HCT116 (cell line): Measurements from ENCODE around the gene PPRC1. TPM values are rescaled to one million over a fixed set of nuclear protein-coding genes. Genes with fewer than 3 reads are reported as not detected.

Source experiments
- ATAC-seq: fragments of 200-7000 bp; cut with Tn5 transposase; 2 replicates; pipeline ENCODE4 v1.9.1; 2020; ENCODE audit warnings: mild to moderate bottlenecking, moderate library complexity
- BruUV-seq: library from RNA; stranded (reverse); fragments of 400-500 nt; replicated peaks from 2 replicates; lab custom pipeline; 2021; lab: Mats Ljungman, UMichigan
- CTCF ChIA-PET: fragments of 300-600 bp; sonication (Branson Sonifier 250); formaldehyde crosslinking; loops from one replicate; lab custom pipeline; 2021; ENCODE audit warnings: antibody characterized with exemption; lab: Charles Lee
- POLR2A ChIA-PET: fragments of 300-600, 350-600 bp; sonication (Branson Sonifier 250); formaldehyde crosslinking; loops from one replicate; lab custom pipeline; 2021; ENCODE audit warnings: antibody characterized with exemption; lab: Charles Lee
- RAD21 ChIA-PET, 2 experiments: fragments of 300-600 bp; sonication (Branson Sonifier 250); formaldehyde crosslinking; loops; one replicate each; lab custom pipeline; 2023; ENCODE audit warnings: low total read pairs in 2 of 2; ENCODE audit not compliant: uncharacterized antibody in 2 of 2, unreplicated experiment in 2 of 2, low non-redundant PET in 1 of 2; lab: Charles Lee
- DNase-seq: peaks from one replicate; pipeline ENCODE4 v3.0.0-alpha.2; 2010; ENCODE audit warnings: low read depth, low spot score
- H2AFZ ChIP-seq: fragments of 200-600 bp; shearing (Covaris generic), sonication (generic); 2 replicates; pipeline ENCODE4 v1.6.1; 2017; ENCODE audit warnings: low read depth, mixed run types, mixed read lengths, antibody characterized with exemption, low read length; ENCODE audit not compliant: poor library complexity, severe bottlenecking
- H3K27ac ChIP-seq: 2 replicates; pipeline ENCODE4 v1.5.1; 2012; ENCODE audit warnings: low read depth, low read length
- H3K27me3 ChIP-seq: fragments of 200-600 bp; sonication (generic); 2 replicates; pipeline ENCODE4 v1.6.1; 2016; ENCODE audit warnings: mixed run types, low read length, mixed read lengths; ENCODE audit not compliant: insufficient read depth
- H3K36me3 ChIP-seq, 2 experiments: fragments of 200-500 bp in 1 of 2; fragments of 200-600 bp in 1 of 2; sonication (Bioruptor generic) in 1 of 2; sonication (generic) in 1 of 2; 2 replicates each; pipeline versions ENCODE4 v1.5.1 to v1.6.1; 2014 to 2016; ENCODE audit warnings: low read length in 2 of 2, inconsistent platforms in 1 of 2, mixed read lengths in 1 of 2, mixed run types in 1 of 2; ENCODE audit not compliant: insufficient read depth in 2 of 2, control insufficient read depth in 1 of 2
- H3K4me1 ChIP-seq, 2 experiments: fragments of 200-600 bp in 1 of 2; sonication (generic) in 1 of 2; 2 replicates each; pipeline versions ENCODE4 v1.5.1 to v1.6.1; 2012 to 2017; ENCODE audit warnings: low read length in 2 of 2, inconsistent platforms in 1 of 2, mild to moderate bottlenecking in 1 of 2, mixed read lengths in 1 of 2, mixed run types in 1 of 2, moderate library complexity in 1 of 2; ENCODE audit not compliant: insufficient read depth in 2 of 2, control insufficient read depth in 1 of 2
- H3K4me2 ChIP-seq: fragments of 200-600 bp; sonication (generic); 2 replicates; pipeline ENCODE4 v1.6.1; 2017; ENCODE audit warnings: mixed run types, low read length, mixed read lengths
- H3K4me3 ChIP-seq, 2 experiments: fragments of 200-600 bp in 1 of 2; sonication (generic) in 1 of 2; replicated peaks in 1 of 2; 2 replicates each; pipeline ENCODE4 v1.5.1; 2011 to 2016; ENCODE audit warnings: low read length in 2 of 2, control low read depth in 1 of 2, low read depth in 1 of 2, mild to moderate bottlenecking in 1 of 2, mixed read lengths in 1 of 2, mixed run types in 1 of 2
- H3K79me2 ChIP-seq: fragments of 200-600 bp; sonication (generic); 2 replicates; pipeline ENCODE4 v1.6.1; 2017; ENCODE audit warnings: mild to moderate bottlenecking, mixed run types, low read length, moderate library complexity, mixed read lengths; ENCODE audit not compliant: insufficient read depth
- H3K9ac ChIP-seq: fragments of 200-600 bp; sonication (generic); 2 replicates; pipeline ENCODE4 v1.6.1; 2016; ENCODE audit warnings: low read length, mixed read lengths
- H3K9me2 ChIP-seq: fragments of 200-600 bp; sonication (generic), shearing (Covaris generic); 2 replicates; pipeline ENCODE4 v1.6.1; 2017; ENCODE audit warnings: mixed run types, mild to moderate bottlenecking, moderate library complexity; ENCODE audit not compliant: insufficient read depth
- H3K9me3 ChIP-seq, 2 experiments: fragments of 200-500 bp in 1 of 2; fragments of 200-600 bp in 1 of 2; sonication (Bioruptor generic) in 1 of 2; sonication (generic) in 1 of 2; 2 replicates each; pipeline ENCODE4 v1.6.1; 2014 to 2017; ENCODE audit warnings: low read length in 2 of 2, mixed read lengths in 2 of 2, inconsistent platforms in 1 of 2, low read depth in 1 of 2, mild to moderate bottlenecking in 1 of 2, mixed run types in 1 of 2, moderate library complexity in 1 of 2; ENCODE audit not compliant: control insufficient read depth in 1 of 2, insufficient read depth in 1 of 2
- H4K20me1 ChIP-seq: fragments of 200-600 bp; sonication (generic), shearing (Covaris generic); 2 replicates; pipeline ENCODE4 v1.6.1; 2017; ENCODE audit warnings: mixed run types, mild to moderate bottlenecking, moderate library complexity; ENCODE audit not compliant: insufficient read depth
- CBX3 ChIP-seq: IDR thresholded peaks from 2 replicates; pipeline ENCODE4 v1.6.1; 2012; ENCODE audit warnings: low read depth
- CEBPB ChIP-seq: IDR thresholded peaks from 2 replicates; pipeline ENCODE4 v1.6.1; 2012; ENCODE audit warnings: low read depth
- EZH2 ChIP-seq: fragments of 200-600 bp; sonication (generic); IDR thresholded peaks from 2 replicates; pipeline ENCODE4 v1.6.1; 2017; ENCODE audit warnings: antibody characterized with exemption, mixed run types
- POLR2A ChIP-seq: IDR thresholded peaks from 2 replicates; pipeline ENCODE4 v1.7.0; 2011; ENCODE audit warnings: borderline replicate concordance; ENCODE audit not compliant: insufficient read depth, insufficient read length; ENCODE audit errors: extremely low read depth
- POLR2AphosphoS5 ChIP-seq: IDR thresholded peaks from 2 replicates; pipeline ENCODE4 v1.6.1; 2011; ENCODE audit warnings: mild to moderate bottlenecking, low read depth, low read length, moderate library complexity
- SP1 ChIP-seq: IDR thresholded peaks from 2 replicates; pipeline ENCODE4 v1.6.1; 2012; ENCODE audit warnings: low read depth
- SRF ChIP-seq: IDR thresholded peaks from 2 replicates; pipeline ENCODE4 v1.6.1; 2012; ENCODE audit warnings: low read depth
- TCF7L2 ChIP-seq: IDR thresholded peaks from 2 replicates; pipeline ENCODE4 v1.7.0; 2011; ENCODE audit warnings: borderline replicate concordance, inconsistent platforms; ENCODE audit not compliant: insufficient read depth, insufficient read length; ENCODE audit errors: extremely low read depth
- YY1 ChIP-seq: IDR thresholded peaks from 2 replicates; pipeline ENCODE4 v1.6.1; 2011; ENCODE audit warnings: low read length, low read depth, moderate library complexity, mild to moderate bottlenecking; ENCODE audit not compliant: insufficient replicate concordance; ENCODE audit errors: extremely low read depth
- ZFX ChIP-seq: fragments of 450-650 bp; IDR thresholded peaks from 2 replicates; pipeline ENCODE4 v1.6.1; 2017
- intact Hi-C: fragments of 100-400 bp; cut with micrococcal nuclease; formaldehyde crosslinking; loops from 2 replicates; pipeline ENCODE4 v1.10.0; 2022
- total RNA-seq: library from RNA; stranded (reverse); gene quantifications from one replicate; pipeline ENCODE4 v1.2.1, GENCODE V29; 2021; ENCODE audit not compliant: unreplicated experiment
- TF ChIP-seq, protein P1 (sequence below): IDR thresholded peaks from 2 replicates; pipeline ENCODE4 v1.6.1; 2012
- TF ChIP-seq, protein P2 (sequence below): IDR thresholded peaks from 2 replicates; pipeline ENCODE4 v1.6.1; 2011; ENCODE audit warnings: mild to moderate bottlenecking, low read length, moderate library complexity; ENCODE audit not compliant: insufficient replicate concordance; ENCODE audit errors: extremely low read depth

PPRC1 gene
- total RNA-seq, 1 experiment from 2014 or later = 93.0 TPM

DNA sequence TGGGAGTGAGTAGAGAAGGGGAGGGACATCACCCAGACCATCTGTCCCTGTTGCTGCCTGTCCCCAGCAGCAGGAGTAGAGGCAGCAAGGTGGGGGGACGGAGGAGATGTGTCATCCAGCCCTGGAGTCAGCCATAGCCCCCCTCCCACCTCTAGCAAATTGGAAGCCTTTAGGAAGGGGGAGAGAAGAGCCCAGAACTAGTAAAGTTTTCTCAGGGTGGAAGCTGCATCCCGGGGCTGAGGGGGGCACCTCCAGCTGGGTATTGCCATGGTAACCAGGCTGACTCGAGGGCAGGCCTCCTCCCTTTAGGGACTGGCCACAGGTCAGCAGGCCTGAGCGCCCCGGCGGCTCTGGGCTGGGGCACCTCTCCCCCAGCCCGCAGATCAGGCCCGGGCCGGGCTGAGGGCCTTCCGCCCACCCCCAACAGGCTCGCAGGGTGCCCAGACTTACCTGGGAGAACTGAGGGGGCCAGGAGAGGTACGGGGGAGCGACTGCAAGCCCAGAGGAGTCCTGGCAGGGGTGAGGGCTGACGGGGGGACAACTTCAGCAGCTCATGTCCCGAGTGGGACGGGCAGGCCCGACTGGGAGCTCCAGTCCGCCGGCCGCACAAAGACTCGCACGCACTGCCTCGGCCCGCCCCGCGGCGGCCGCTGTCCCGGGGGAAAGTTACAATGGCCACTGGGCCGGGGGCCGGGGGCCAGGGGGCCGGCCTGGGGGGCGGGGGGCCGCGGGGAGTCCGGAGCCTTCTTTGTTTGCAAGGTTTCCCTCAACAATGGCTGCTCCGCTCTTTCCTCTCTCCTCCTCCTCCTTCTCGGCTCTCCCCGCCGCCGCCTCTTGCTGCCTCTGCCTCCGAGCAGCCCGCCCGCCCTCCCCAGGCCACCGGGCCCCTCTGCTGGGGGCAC lies 18.6 kb upstream of the PPRC1 start:
- no peak overlapping the region for H2AFZ ChIP-seq
- H3K9me3 ChIP-seq = no peaks in the 10 kb centered on the region
- CTCF ChIA-PET = interaction anchor here (0.6 to 4.1 kb wide), 6 partner anchors 14 to 296 kb away, joined by 3 to 48 read pairs (median 4); partner anchors contain the start of genes OGA and PPRC1
- H3K27me3 ChIP-seq = no peaks in the 10 kb centered on the region
- H3K4me3 ChIP-seq = peak overlapping the region; percentile 82 to 83
- peaks cover 71% of the 10 kb centered on the region for H3K79me2 ChIP-seq
- no TSS peak for BruUV-seq
- RAD21 ChIA-PET = interaction anchor here in 1 of 2 experiments (0.6 kb wide), 2 partner anchors 27 to 54 kb away, joined by 3 read pairs; no protein-coding TSS in a partner anchor
- peaks cover 57 to 62% of the 10 kb centered on the region in 2 experiments for H3K4me1 ChIP-seq
- no peaks in the 10 kb centered on the region for H3K9me2 ChIP-seq
- peak overlapping the region; percentile 94 for H3K4me2 ChIP-seq
- intact Hi-C loops = no loop called here
- no peaks in the 10 kb centered on the region; the same call in 1 of the 2 replicates for H4K20me1 ChIP-seq
- ATAC-seq (peak; percentile 32), DNase-seq (no peak)
- H3K36me3 ChIP-seq = peaks cover 22 to 23% of the 10 kb centered on the region in 2 experiments
- TF ChIP-seq ZFX (peak; percentile 81), TCF7L2 (no peak)
- H3K9ac ChIP-seq = peak overlapping the region; percentile 86
- peak overlapping the region; percentile 81 for H3K27ac ChIP-seq
- POLR2A ChIA-PET = interaction anchor here (0.6 to 1.4 kb wide), 11 partner anchors 11 to 839 kb away, joined by 3 to 6 read pairs (median 4); partner anchors contain the start of gene PPRC1

DNA sequence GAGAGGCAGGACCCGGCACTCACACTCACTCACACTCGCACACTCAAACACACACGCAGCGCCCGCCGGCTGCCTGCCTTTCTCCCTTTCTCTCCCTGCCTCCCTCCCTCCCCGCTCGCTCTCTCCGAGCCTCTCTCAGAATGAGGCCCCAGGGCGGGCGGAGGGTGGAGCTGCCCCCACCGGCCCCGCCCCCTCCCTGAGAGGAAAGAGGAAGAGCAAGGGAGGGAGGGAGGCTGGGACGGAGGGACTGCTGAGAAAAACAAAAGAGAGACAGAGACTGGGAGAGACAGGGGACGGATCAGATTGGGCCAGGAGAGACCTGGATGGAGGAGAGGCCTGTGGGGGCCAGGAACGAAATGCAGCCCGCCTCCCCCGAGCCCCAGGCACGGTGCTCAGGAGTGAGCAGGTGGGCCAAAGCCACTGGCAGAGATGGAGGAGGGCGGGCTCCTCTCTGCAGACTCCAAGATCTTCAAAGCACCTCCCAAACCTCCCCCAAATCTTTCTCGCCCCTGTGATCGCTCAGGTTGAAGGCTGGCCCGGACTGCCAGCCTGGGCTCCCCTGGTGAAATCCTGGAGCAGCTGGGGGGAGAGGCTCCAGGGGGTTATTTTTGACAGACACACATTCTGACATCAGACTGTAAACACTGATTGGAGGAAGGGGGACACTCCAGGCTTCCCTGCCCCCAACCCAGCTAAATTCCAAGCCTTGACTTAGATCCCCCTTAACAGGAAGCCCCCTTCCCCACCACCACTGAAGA lies 17.8 kb upstream of the PPRC1 start:
- intact Hi-C loops = no loop called here
- ChIA-PET CTCF (interaction anchor here (0.7 to 4.1 kb wide), 6 partner anchors 15 to 334 kb away, joined by 3 to 48 read pairs (median 4); partner anchors contain the start of gene PPRC1), POLR2A (interaction anchor here (0.5 to 1.3 kb wide), 11 partner anchors 12 to 840 kb away, joined by 3 to 6 read pairs (median 4); partner anchors contain the start of gene PPRC1), RAD21 (interaction anchor here in 1 of 2 experiments (0.6 kb wide), 2 partner anchors 28 to 53 kb away, joined by 3 read pairs; no protein-coding TSS in a partner anchor)
- DNase-seq = no peak
- Histone ChIP-seq H3K36me3 (peaks cover 14 to 15% of the 10 kb centered on the region in 2 experiments), H3K27ac (peak overlapping the region; percentile 53), H3K27me3 (no peaks in the 10 kb centered on the region), H3K9me2 (no peaks in the 10 kb centered on the region), H3K4me2 (peak overlapping the region; percentile 94), H3K79me2 (peaks cover 77% of the 10 kb centered on the region), H2AFZ (no peak overlapping the region), H4K20me1 (no peaks in the 10 kb centered on the region; the same call in 1 of the 2 replicates), H3K4me1 (peaks cover 60 to 69% of the 10 kb centered on the region in 2 experiments), H3K9me3 (no peaks in the 10 kb centered on the region), H3K4me3 (peak overlapping the region; percentile 82 to 83), H3K9ac (peak overlapping the region; percentile 86)
- TF ChIP-seq YY1 (peak; percentile 81), EZH2 (no peak), POLR2AphosphoS5 (peak; percentile 98), POLR2A (peak; percentile 95), SP1 (no peak), CEBPB (no peak), CBX3 (no peak), SRF (no peak)
- TF ChIP-seq, protein P1, sequence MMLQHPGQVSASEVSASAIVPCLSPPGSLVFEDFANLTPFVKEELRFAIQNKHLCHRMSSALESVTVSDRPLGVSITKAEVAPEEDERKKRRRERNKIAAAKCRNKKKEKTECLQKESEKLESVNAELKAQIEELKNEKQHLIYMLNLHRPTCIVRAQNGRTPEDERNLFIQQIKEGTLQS = no peak
- TF ChIP-seq, protein P2, sequence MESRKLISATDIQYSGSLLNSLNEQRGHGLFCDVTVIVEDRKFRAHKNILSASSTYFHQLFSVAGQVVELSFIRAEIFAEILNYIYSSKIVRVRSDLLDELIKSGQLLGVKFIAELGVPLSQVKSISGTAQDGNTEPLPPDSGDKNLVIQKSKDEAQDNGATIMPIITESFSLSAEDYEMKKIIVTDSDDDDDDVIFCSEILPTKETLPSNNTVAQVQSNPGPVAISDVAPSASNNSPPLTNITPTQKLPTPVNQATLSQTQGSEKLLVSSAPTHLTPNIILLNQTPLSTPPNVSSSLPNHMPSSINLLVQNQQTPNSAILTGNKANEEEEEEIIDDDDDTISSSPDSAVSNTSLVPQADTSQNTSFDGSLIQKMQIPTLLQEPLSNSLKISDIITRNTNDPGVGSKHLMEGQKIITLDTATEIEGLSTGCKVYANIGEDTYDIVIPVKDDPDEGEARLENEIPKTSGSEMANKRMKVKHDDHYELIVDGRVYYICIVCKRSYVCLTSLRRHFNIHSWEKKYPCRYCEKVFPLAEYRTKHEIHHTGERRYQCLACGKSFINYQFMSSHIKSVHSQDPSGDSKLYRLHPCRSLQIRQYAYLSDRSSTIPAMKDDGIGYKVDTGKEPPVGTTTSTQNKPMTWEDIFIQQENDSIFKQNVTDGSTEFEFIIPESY = peak; percentile 55
- ATAC-seq = peak; percentile 81
- BruUV-seq = no TSS peak
